Astrocyte of the cerebellum (primary cell): ENCODE measurements around the gene CARD11.

Experiments used
- DNase-seq: peaks from one replicate; pipeline ENCODE4 v3.0.0-alpha.2; 2011; ENCODE audit warnings: low read depth
- H3K4me3 ChIP-seq: 2 replicates; pipeline ENCODE4 v1.5.1; 2011; ENCODE audit warnings: mild to moderate bottlenecking, low read depth, low read length, moderate library complexity
- in situ Hi-C: cut with HindIII; loops from 2 replicates; pipeline ENCODE4 v1.10.0; 2017; ENCODE audit warnings: low sequenced_read_pairs
- TF ChIP-seq, protein P1 (sequence below): IDR thresholded peaks from 2 replicates; pipeline ENCODE4 v1.5.1; 2012; ENCODE audit warnings: low read length, low read depth, moderate library complexity, mild to moderate bottlenecking; ENCODE audit errors: missing control alignments

Gene CARD11

DNA sequence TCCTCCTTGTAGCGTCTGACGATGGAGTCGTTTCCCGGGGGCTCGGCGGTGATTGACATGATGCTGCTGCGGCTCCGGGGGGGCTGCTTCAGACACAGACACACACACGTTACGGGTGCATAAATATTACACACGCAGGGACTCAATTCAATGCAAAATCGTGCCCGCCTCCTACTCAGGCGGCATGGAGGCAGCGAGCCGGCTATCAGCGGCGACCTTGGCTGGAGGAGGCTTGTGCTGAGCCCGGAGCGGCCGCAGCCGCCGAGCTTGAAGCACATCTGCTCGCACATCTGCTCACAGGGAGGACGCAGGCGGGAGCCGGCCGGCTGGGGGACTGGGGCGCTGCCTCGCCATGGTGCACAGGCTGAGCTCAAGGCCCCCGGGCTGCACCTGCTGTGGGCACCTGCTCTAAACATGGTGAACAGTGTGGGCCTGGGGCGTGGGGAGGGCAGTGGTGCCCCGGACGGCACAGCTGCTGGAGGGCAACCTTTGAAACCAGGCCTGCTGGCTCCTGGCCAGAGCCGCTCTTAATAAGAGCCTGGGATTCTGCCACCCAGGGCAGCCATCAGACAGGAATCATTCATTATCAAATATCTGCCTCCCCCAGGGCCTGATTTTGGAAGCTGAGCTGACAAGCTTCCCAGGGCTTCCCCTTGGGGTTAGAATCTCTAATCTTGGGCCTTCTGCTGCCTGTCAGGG, 114.9 kb downstream of the CARD11 start:
- no peak for DNase-seq
- in situ Hi-C loops: no loop called here
- H3K4me3 ChIP-seq: no peak overlapping the region
- TF ChIP-seq, protein P1, sequence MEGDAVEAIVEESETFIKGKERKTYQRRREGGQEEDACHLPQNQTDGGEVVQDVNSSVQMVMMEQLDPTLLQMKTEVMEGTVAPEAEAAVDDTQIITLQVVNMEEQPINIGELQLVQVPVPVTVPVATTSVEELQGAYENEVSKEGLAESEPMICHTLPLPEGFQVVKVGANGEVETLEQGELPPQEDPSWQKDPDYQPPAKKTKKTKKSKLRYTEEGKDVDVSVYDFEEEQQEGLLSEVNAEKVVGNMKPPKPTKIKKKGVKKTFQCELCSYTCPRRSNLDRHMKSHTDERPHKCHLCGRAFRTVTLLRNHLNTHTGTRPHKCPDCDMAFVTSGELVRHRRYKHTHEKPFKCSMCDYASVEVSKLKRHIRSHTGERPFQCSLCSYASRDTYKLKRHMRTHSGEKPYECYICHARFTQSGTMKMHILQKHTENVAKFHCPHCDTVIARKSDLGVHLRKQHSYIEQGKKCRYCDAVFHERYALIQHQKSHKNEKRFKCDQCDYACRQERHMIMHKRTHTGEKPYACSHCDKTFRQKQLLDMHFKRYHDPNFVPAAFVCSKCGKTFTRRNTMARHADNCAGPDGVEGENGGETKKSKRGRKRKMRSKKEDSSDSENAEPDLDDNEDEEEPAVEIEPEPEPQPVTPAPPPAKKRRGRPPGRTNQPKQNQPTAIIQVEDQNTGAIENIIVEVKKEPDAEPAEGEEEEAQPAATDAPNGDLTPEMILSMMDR: no peak

DNA sequence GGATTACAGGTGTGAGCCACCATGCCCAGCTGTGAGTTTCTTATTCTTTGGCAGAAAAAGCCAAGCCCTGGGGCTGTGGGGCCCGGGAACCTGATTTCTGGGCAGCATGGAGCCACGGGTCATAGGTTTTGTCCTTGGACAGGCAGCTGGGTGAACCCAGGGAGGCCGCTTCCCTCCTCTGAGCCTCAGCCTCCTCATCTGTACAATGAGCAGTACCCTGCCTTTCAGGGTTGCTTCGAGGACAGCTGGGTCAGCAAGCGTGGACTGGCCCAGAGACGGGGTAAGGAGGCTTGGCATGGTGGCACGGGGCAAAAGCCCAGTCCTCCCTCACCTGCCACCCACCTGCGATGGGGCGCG, 115.4 kb downstream of the CARD11 start:
- TF ChIP-seq, protein P1: no peak

DNA sequence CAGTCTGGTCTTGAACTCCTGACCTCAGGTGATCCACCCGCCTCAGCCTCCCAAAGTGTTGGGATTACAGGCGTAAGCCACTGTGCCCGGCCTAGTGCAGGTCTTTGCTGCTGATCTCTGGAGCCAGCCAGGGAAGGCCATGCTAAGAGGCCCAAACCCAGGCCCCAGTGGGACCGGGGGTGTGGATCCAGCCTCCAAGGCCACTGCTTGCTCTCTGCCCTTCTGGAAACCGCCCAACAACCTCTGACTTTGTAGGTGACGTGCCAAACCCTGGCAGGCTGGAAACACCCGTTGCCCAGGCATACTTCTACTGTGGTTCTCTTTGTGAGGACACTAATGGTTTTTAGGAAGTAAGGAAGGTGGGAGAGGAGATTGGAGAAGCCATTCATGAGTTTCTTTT, 116.1 kb downstream of the CARD11 start:
- DNase-seq: no peak
- TF ChIP-seq, protein P1: no peak
- in situ Hi-C loops: no loop called here

More for the DNA sequence above, 115.4 kb downstream of the CARD11 start:
- no peak overlapping the region for H3K4me3 ChIP-seq
- in situ Hi-C loops: no loop called here
- DNase-seq: no peak

GRCh38 chr7:2926896-2927405, 116.7 kb downstream of the CARD11 start:
- in situ Hi-C loops: no loop called here
- DNase-seq: no peak
- no peak overlapping the region for H3K4me3 ChIP-seq
- TF ChIP-seq, protein P1: no peak

More for the DNA sequence above, 116.1 kb downstream of the CARD11 start:
- no peak overlapping the region for H3K4me3 ChIP-seq

DNA sequence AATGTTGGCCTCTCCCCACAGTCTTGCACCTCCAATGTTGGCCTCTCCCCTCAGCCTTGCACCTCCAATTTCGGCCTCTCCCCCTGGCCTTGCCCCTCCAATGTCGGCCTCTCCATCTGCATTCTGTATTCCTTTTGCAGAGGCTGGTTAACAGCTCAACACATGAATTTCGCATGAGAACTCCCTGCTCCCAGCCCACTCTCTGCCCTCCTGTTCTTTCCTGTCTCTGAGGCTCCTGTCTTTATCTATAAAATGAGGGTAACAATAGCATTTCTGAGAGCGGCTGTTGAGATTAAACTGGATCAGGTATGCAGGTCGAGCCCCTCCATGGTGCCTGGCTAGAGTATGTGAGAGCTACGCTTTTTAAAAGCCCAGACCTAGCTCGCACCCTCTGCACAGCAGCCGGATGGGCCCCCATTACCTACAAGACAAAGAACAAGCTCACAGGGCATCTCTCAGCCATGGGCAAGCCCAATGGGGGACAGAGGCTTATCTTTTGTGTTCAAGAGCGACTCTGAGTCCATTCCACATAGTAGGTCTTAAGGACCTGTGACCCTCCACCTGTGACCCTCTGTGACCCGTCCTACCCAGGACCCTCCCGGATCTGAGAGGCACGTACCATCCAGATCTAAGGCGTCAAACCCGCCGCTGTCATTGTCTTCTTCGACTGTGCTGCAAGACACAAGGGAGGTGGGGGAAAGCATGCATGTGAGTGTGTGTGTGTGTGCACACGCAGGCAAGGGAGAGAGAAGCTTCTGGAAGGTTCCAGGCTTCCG, 117.4 kb downstream of the CARD11 start:
- in situ Hi-C loops: no loop called here
- DNase-seq: no peak
- TF ChIP-seq, protein P1: no peak
- H3K4me3 ChIP-seq: no peak overlapping the region

GRCh38 chr7:2924866-2925840, 118.5 kb downstream of the CARD11 start:
- no peak for DNase-seq
- in situ Hi-C loops: no loop called here
- no peak overlapping the region for H3K4me3 ChIP-seq
- TF ChIP-seq, protein P1: no peak
